Ureter (tissue), 1 donor: ENCODE data around the gene FHOD3. TPM values are rescaled to one million over a fixed set of nuclear protein-coding genes. Genes with fewer than 3 reads are reported as not detected.
"Not testable (repeated sequence)": the region's sequence is repeated elsewhere in the genome, so short reads cannot be mapped to it uniquely, and the experiment has no call there.

Experiments
- DNase-seq: peaks from one replicate; pipeline ENCODE4 v3.0.0-alpha.2; 2020; ENCODE audit warnings: low spot score
- total RNA-seq: library from RNA; stranded (reverse); gene quantifications from one replicate; pipeline ENCODE4 v1.2.4, GENCODE V29; 2023
- donor health status: DM: yes; HTN: yes; CAD: no.

FHOD3 gene
- total RNA-seq, 1 donor from 2014 or later, result 25.7 TPM

DNA sequence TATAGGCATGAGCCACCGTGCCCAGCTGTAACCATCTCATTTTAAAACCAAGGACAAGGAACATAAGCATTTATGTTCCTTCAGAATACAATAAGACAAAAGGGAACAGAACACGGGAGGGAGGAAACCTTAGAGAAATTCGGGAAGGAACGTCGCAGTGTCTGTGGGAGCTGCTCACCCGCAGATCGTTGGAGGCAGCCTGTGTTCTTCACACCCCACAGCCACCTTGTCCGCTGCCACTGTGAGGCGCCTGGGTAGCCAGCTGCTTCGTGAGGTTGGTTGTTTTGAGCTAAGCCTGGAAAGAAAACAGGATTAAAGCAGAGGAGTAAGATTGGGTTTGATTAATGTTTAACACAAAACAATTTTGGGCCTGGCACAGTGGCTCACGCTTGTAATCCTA lies 250.0 kb downstream of the FHOD3 start:
- no peak for DNase-seq

DNA sequence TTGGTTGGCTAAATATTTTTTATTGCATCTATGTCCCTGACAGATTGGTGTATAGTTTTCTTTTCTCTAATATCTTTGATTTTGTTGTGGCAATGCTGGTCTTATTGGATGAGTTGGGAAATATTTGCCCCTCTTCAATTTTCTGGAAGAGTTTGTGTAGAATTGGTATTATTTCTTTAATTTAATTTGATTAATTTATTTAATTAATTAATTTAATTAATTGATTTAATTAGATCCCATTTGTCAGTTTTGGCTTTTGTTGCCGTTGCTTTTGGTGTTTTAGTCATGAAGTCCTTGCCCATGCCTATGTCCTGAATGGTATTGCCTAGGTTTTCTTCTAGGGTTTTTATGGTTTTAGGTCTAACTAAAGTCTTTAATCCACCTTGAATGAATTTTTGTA lies 253.8 kb downstream of the FHOD3 start:
- DNase-seq, result not testable (repeated sequence)

DNA sequence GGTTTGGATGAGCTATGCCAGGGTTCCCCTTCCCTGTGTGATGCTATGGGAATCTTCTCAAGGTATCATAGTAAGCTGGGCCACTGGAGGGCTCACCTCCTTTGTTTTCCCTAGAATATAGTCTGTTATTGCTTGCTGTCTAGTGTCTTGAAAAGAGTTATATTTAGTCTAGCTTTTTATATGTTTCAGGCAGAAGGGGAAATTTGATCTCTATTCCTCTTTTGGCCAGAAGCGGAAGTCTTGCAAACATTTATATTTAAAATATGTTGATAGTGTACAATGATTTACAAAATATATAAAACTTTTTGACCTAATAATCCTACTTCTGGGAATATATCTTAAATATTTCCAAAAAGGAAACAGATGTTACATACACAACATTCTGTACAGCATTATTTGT lies 260.7 kb downstream of the FHOD3 start:
- DNase-seq, result no peak

DNA sequence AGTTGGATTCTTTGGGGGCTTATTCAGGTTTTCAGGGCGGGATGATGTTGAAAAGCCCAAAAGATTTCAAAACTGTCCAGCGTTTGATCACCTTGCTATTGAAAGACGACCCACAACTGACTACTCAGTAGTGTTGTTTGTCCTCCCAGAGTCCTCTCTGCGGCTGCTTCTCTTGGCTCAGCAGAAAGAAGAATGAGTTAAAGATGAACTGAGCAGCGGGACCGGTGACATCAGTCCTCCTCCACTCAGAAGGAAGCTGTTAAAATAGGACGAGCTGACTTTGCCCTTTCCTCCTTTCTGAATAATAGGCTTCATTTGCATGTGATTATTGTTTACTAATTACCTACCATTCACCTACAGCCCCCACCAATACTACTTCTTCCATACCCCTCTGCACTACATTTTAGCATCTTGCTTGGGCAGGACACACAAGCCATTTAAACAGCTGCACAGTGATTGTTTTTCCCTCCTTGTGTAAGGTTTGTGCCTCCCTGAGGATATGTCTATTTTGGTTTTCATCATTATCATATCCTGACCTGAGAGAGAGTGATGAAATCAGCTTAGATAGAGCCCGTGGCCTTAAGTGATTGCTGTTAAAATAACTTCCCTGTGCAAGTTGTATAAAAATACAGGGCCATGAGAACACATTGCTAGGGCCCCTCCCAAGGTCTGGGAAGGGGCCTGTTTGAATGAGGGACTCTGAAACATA lies 261.8 kb downstream of the FHOD3 start:
- DNase-seq, result no peak

DNA sequence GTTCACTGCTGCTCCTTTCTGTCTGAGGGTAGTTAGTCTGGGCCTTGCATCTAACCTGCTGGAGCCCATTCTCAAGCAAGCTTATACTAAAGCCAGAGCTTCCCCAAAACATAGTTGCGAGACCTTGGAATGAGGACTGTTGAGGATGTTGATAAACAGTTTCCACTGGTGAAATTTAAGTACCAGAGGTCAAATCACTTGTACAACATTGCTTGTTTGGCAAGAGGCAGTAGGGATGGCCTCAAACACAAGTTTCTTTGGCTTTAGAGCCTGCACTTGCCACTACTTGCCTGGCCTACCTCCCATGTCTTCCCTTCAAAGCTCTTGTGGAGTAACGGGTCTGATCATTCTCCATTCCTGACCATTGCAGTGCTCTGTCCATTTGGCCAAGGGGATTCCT lies 262.7 kb downstream of the FHOD3 start:
- no peak for DNase-seq

DNA sequence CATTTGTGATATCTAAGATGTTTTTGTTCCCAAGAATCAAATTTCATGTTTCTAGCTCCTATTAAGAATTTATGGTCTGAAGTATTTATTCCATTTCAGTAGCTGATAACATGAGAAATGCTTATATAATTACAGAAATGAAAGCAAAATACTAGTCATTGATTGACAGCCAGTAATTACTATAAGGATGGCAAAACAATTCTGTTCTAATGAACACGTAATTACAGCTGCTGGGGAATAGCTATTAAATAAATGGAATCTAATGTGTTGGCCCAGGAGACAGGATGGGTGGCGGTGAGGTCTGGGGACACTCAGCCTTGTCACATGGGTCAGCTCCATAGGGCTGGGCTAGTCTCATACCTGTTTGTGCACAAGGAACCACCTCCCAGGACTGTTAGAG lies 263.5 kb downstream of the FHOD3 start:
- DNase-seq, result no peak

DNA sequence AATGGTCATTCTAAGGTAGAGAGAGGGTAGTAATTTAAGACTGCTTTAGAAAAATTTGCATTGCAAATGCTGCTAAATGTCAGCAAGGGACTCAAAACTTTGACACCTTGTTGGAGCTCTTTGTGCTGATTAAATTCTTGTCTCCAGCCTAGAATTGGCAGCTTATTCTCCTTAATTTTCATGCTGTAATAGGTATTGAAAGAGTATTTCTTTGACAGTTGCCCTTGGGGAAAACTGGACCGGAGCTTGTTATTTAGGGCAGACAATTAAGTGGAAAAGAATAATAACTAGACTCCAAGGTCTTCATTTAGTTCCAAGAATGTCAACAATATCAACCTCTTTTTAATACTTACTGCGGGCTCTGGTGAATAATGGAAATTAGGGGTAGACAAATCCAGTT lies 267.3 kb downstream of the FHOD3 start:
- no peak for DNase-seq

DNA sequence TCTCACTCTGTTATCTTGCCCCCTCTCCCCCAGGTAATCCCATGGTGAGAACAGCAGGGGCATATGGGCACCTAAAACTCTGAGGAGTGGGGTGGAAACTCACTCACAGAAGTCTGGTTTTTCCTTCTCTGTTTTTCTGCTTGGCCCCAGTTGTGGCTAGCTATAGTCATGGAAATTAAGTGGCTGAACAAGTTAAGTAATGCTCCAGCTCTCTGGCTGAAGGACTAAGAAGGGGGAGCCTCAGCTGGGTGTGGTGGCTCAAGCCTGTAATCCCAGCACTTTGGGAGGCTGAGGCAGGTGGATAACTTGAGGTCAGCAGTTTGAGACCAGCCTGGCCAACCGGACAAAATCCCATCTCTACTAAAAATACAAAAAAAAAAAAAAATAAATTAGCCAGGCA lies 270.3 kb downstream of the FHOD3 start:
- no peak for DNase-seq

DNA sequence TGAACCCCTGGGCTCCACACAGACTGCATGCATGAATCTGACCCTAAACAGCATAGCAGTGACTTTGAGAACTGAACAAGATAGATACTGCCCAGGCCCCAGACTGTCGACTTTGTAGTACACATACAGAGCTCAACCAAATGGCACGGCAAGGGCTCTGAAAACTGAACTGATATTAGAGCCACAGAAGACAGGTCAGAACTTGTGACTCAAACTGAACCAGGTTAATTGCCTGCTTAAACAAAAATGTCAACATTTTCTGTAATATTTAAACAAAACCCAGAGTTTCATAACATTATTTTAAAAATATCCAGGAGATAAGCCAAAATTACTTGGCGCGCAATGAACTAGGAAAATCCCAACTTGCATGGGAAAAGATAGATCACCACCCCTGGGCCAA lies 271.0 kb downstream of the FHOD3 start:
- DNase-seq, result no peak

DNA sequence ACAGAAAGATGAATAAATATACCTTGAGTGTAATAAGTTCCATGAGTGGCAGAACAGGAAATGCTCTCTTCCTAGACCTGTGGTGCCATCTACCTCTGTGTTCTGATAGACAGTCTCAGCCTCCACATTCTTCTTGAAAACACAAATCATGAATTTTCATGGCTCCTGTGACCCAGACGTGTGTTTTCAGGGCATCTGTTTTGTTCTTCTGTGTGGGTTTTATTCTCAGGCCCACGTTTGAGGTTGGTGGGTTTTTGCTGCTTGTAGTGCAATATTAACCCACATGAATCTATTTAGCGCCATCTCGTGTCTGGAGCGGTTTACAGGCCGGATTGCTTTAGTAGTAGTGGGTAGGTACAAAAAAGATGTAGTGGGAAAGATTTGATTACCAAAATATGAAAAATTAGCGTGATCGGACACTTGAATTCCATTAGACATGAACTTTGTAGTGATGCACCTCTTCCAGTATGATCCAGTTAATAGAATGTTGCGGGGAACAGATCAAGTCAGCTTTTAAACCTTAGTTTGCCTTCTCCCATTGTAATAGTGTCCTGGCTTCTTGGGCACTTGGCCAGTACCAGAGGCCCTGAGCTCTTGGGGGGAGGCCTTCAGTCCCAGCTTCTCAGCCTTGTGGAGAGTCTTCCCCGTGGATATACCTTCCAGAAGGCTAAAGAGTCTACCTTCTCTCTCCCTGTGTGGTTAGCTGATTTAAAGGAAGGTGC lies 274.8 kb downstream of the FHOD3 start:
- no peak for DNase-seq

DNA sequence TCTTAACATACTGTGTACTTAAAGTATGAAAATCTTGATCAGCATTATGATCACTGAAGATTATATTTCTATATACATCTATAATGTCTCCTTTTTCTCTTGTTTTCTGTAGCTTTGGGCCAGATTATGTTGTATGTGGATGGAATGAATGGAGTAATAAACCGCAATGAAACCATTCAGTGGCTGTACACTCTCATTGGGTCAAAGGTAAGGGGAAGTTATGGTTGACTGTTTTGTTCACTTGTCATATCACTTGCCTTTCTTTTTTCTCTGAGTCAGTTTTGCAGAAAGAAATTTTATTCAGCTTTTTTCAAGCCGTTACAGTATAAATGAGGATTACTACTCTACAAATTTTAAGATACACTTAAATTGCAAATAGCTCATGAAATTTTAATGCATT lies 278.8 kb downstream of the FHOD3 start:
- no peak for DNase-seq

DNA sequence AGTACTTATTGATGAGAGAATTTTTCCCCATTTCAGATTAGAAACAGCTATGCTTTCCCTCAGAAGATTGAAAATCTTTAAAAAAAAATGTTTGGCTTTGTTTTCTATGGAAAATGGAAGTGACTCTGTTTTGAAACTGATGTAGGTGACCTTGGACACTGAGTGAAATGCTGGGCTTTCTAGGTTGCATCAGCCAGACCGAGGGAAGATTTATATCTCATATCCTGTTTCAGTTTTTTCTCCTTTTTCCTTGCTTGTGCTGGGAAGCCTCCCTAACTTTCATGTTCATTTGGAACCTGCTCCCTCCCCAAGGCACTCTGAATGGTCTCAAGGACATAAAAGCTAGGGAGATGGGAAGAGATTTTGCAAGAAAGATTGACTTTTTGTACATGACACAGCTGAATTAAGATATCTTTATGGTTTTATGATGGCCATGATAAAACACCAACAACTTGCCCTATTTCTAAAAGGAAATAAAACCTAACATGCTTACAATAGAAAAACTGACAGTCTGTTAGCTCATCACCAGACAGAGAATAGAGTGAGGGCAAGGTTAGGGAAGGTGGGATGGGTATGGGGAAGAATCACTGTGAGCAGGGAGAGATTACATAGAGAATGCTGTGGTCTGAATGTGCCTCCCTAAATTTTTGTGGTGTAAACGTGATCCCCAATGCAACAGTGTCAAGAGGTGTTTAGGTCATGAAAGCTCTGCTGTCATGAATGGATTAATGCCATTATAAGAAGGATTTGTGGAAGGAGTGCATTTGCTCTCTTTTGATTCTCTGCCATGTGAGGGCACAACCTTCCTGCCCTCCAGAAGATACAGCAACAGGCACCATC lies 281.6 kb downstream of the FHOD3 start:
- no peak for DNase-seq

DNA sequence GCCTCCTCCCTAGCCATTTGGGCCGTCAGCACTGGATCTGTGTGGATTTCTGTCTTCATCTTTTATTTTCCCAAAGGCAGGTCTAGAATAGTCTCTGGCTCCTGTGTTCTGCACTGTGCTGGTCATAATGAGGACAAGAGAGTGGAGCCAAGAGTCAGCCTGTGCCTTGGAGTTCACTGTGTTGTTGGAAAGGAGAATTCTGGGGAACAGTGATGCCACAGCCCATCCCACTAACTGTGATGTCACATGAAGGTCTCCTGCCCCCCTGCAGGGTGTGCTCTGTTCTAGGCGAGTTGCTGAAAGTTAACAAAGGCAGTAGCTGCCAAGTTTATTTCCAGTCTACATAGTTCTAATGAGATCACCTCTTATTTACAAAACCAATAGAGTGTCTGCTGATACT lies 282.8 kb downstream of the FHOD3 start:
- DNase-seq, result no peak

DNA sequence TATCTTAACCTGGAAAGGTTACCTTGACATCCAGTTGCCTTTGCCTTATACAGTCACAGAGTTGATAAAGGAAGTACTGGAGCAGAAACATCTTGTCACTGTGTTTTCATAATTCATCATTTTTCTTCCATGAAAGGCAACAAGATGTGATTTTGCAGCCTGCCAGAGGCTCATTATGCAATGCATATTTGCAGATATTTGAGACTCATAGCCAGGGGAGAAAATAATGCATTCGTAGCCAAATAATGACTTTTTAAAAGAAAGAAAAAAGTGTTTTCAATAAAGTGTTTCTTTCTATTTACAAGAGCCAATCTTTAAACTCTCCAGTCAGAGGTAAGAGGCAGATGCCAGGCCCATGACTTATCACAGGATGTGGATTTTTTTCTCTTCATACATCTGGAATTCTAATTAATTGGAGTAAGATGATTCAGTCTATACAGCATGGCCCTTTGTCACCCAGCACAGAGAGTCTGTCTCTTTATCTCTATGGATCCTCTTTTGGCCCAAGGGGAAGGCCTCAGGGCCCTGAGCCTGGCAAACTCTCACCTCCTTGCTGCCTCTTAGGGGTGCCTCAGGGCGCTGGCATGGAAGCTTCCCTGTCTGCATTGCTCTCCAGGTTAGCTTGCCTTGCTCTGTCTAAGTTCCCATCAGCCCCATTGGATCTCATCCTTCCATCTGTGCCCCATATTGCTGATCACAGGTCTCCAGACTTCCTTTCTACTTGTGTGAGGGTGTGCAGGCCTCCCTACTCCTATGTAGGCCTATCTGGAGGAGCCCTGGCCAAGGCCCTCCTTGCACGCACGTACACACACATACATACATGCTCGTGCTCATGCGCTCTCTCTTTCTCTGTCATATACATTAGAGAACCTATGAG lies 283.6 kb downstream of the FHOD3 start:
- DNase-seq, result no peak

DNA sequence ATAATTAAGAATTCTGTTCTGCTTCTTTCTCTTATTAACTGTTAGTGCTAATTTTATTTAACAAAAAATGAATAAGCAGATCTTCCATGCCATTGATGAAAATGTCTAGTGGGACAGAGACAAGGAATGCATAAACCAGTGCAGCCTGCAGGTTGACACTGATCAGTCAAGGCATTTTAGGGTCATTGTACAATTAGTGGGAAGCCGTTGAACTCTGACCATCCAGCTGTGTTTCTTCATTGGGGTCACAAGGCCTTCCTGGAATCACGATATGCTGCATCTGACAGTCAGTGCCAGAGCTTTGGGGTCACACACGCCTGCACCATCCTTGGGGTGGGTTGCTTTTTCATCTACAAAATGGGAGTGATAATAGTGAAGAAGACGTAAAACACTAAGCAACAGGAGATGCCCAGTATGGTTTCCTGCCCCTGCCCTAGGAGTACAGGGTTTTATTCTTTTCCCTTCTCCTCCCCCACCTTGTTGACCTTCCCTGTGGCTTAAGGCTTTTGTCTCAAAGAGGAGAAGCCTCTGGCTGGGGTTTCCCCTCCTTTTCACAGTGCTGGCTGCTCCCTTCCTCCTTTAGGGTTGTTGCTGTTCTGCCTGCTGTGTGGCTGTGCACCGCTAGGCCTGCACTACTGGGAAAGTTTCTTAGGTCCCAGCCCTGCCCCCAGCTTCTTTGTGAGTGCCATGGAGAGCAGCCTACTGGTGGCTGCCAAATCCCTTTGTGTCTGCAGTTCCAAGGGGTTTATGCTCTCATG lies 285.7 kb downstream of the FHOD3 start:
- no peak for DNase-seq

DNA sequence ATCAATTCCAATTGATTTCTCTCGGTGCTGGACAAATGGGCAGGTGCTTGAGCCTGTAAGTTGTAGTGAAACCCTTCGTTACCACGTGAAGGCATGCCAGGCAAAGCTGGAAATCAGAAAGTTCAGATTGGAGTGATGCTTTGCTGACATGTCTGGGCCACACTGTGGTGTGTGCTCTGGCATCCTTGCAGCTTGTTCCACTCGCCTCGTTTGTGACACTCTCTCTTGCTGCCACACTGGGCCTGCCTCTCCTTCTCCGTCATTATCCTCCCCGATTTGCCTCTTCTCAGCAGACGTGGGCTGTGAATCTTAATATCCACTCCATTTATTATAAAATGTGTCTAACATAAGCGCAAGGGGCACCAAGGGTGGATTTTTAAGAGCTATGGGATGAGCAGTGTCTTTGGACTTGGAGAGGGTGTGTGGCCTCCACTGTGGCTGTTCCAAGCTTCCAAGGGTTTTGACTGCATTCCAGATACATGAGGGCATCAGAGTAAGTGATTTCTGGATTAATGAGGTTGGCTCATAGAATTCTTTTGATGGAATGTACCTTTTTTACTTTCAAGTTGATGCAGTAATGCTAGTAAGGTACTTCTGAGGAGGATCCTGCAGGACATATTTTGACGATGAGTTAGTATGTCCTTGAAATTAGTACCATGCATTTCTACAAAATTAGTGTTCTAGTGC lies 292.5 kb downstream of the FHOD3 start:
- DNase-seq, result no peak

DNA sequence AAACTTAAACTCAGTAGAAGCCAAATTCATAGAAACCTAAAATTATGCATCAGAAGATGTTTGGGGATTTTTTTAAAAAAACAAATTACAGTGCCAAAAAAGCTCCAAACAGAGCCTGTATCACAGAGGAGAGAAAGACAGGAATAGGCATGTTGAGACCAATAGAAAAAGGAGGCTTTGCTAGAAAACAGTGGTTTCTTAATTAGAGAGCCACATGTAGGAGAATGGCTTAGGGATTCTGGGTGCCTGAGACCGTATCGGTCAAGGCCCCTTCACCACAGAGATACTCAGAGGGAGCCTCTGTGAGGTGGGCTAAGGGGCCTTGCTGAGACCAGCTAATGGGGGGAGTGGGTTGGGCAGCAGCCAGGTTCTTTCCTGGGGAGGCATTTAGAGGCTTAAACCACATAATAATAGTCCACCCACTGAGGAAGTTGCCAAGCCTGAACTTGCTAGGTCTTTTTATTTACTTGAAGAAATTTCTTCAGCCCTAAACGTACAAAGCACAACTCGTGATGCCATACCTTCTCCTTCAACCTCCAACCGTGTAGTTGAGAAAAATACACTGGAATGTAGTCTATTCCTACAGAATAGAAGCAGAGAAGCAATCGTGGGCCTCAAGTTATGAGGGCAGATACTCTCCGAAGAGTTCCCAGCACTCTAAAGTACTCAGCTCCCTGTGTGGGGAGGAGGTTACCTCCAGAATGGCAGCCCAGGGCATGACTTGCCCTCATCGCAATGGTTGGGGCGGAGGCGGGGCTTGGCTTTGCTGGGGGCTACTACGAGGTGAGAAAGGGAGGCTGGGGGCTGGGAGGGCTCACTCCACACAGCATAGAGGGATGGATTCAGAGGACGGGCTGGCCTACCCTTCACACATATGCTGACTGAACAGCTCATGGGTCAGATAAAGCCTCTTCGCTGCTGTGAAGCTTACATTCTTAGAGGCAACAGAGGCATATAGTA lies 293.4 kb downstream of the FHOD3 start:
- no peak for DNase-seq

DNA sequence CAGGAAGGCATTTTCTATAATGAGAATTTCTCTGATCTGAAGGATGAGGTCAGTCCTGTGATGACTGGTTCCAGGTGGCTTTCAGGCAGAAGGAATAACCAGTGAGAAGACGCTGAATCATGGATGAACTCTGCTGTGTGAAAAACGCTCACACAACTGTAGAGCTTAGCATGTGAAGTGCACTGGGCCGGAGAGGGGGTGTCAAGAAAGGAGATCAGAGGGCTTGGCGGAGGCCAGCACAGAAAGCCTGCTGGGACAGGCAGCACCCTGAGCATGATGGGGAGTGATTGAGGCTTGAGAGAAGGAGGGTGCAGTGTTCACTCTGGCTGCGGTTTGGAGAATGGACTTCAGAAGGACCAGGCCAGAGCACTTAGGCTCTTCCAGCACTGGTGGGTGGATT lies 294.8 kb downstream of the FHOD3 start:
- DNase-seq, result no peak

DNA sequence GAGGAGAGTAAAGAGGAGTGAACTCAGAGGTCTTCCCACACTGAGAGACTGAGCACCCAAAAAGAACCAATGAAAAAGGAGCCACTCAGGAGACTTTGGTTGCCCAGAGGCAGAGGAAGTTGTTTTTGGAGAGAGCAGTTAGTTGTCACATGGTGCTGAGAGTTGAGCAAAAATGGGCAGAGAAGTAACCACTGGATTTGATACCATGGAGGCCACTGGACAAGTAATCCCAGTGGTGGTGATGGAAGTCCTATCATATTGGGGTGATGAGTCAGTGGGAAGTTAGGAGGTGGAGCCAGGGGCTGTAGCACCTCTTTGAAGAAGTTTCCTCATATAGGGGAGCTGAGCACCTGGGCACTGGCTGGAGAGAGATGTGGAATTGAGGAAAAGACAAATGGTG lies 295.5 kb downstream of the FHOD3 start:
- no peak for DNase-seq
